ENCODE results near the gene MPHOSPH9. TPM values are rescaled to one million over a fixed set of nuclear protein-coding genes. Genes with fewer than 3 reads are reported as not detected.

MPHOSPH9 gene
- total RNA-seq, 4 donors from 2014 or later: 29.7 to 39.9 (median 35.5) TPM

DNA sequence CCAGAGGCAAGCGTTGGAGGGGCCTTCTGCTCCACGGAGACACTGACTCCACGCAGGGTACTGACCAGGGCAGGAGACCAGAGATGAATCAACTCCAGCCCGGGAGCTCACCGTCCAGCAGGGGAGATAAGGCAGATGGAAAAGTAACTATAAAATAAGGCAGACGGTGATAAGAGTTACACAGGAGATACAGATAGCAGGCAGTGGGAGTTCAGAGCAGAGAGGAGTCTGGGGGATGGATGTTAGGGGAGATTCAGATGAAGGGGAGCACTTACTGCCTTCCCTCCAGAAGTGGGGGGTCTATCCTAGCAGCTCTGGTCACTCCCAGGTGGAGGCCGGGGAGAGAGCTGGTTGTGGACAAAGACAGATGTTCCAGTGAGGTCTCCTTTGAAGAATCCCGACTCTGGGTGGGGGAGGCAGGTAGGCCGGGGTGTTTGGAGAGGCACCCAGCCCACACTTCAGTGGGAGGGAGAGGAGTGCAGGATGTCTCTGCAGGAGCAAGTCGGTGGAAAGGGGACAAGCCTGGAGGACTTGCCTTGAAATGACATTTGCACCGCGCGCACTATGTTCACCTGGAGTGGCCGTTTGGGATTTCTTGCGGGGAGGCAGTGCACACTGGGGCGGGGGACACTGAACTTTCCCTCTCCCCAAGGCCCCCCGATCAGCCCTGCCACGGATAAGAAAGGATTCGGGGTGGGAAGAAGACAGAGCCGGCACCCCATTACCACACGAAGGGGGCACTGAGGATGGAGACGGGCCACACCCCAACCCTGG is 83.3 kb downstream of the MPHOSPH9 start:
- TF ChIP-seq, protein P1, sequence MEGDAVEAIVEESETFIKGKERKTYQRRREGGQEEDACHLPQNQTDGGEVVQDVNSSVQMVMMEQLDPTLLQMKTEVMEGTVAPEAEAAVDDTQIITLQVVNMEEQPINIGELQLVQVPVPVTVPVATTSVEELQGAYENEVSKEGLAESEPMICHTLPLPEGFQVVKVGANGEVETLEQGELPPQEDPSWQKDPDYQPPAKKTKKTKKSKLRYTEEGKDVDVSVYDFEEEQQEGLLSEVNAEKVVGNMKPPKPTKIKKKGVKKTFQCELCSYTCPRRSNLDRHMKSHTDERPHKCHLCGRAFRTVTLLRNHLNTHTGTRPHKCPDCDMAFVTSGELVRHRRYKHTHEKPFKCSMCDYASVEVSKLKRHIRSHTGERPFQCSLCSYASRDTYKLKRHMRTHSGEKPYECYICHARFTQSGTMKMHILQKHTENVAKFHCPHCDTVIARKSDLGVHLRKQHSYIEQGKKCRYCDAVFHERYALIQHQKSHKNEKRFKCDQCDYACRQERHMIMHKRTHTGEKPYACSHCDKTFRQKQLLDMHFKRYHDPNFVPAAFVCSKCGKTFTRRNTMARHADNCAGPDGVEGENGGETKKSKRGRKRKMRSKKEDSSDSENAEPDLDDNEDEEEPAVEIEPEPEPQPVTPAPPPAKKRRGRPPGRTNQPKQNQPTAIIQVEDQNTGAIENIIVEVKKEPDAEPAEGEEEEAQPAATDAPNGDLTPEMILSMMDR (IDR thresholded peaks at IDR 0.05; ENCODE audit: low read depth): no peak

DNA sequence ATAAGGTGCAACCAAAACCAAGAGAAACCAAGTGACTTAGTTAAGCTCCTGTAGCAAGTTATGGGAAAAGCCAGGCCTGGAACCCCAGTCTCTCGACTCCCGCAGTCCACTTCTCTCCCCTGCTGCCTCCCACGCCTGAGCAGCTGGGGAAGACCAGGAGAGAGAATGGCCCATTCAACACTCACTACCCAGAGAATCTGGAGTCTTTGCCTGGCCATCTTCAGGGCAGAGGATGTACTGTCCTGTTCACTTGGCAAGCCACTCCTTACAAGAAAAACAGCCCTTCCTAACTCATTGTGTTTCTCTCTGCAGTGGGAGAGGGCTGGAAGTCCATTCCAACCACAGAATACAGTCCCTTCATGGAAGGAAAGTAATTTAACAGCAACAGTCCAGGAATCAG is 83.9 kb downstream of the MPHOSPH9 start:
- TF ChIP-seq, protein P1 (IDR thresholded peaks at IDR 0.05; ENCODE audit: low read depth): no peak

DNA sequence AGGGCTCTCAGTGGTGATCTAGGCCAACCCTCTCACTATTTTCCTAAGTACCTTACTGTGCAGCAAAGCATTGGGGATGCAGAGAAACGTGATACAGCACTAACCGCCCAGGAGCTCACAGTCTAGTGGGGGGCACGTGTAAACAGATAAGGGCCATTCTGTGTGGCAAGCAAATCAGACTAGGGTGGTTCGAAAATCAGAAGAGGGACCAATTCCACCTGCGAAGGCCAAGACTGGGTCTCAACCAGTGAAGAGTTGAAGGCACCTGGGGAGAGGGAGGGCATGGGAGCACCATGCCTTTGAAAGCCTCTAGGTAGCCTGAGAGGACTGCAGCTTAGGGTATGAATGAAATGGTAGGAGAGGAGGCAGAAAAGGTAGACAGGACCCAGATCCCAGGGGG is 84.3 kb downstream of the MPHOSPH9 start:
- TF ChIP-seq, protein P1 (IDR thresholded peaks at IDR 0.05; ENCODE audit: low read depth): no peak

DNA sequence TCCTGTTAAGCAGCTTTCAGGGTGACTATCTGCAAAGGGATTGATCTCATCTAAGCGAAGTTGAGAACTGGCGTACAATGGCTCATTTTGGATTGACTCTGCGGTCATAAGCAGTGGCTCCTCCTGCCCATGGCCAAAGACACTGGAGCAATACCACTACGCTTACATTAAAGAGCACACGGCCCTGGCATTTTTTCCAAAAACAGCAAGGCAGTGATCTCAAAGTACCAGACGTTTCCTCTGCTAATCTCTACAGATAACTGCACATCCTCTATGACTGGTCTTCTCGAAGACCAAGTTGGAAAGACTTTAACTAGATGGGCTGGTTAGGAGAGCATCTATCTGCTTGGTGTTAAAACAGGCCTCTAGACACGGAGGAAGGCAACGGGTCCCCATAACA is 84.7 kb downstream of the MPHOSPH9 start:
- TF ChIP-seq, protein P1 (IDR thresholded peaks at IDR 0.05; ENCODE audit: low read depth): no peak

DNA sequence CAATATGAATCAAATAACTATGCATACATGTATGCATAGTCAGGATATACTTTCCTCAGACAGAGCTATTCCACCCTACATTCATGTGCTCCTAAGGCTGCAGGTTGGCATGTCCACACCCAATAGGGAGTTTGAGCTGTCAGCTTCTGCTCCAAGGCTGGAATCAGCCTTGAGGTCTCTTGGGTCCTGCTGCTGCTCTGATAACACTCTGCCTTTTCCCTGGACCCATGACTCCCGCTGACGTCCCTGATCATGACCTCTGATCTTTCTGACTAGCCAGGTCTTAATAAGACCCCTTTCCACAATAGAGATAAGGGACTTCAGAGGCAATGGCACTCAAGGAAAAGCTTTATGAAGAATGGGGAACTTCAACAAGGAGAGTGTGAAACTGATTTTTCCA is 87.7 kb downstream of the MPHOSPH9 start:
- TF ChIP-seq, protein P1 (IDR thresholded peaks at IDR 0.05; ENCODE audit: low read depth): no peak

DNA sequence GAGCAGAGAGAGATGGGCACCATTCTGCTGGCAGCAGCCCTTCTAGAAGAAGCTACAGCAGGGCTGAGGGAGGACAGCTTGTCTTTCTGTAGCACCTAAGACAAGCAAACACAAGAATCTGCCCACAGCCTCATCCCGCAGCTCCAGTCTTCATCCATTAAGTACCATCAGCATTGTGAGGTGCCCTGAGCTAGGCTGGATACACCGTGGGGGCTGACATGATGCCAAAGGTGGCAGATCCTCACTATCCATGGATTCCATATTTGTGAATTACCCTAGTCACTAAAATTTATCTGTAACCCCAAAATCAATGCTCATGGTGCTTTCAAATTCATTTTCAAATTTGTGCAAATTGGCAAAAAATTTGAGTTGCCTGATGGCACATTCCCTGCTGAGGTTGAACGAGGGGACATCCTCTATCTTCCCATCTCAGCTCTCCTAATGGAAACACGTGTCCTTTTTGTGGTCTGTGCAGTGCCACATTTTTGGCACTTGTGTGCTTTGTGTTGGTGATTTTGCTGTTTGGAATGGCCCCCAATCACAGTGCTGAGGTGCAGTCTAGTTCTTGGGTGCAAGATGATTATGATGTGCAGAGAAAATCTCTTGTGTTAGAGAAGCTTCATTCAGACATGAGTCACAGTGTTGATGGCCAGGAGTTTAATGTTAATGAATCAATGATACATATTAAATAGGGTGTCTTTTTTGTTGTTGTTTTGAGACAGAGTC is 89.0 kb downstream of the MPHOSPH9 start:
- TF ChIP-seq, protein P1 (IDR thresholded peaks at IDR 0.05; ENCODE audit: low read depth): no peak

DNA sequence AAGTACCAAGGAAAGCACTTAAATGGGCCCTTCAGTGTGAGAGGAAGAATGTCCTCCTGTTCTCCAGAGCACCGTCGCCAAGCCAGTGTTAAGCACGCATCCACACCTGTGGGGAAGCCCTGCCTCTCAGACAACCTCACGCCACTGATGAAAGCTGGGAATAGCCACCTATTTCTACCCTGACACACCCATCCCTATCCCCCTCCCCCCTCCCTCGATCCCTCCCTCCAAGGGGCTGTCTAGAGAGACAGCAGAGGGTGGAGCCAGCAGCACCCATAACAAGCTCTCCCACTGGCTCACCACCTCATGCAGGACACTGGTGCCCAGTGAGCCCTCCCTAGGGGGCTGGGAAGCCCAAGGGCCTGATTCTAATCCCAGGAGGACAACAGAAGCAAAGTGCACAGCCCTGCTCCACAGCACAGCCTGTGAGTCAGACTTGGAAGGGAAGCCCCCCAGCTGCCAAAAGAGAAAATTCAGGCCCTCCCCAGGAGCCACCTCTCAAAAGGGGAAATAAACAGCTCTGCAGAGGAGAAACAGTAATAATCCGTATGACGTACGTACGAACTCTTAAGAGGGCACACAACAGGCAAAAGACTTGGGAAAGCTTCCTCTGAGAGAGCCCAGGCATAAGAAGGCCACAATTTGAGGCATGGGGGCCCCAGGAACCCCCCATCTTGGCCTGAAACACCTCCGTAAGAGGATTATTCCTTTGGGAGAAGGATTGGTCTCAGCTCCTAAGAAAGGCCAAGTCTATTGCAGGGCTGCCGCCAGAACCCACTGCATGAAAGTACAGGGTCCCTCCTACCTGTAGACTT is 89.8 kb downstream of the MPHOSPH9 start:
- TF ChIP-seq, protein P1 (IDR thresholded peaks at IDR 0.05; ENCODE audit: low read depth): no peak

Measured in subcutaneous adipose tissue (tissue), 4 donors.